ENCODE data around the gene AIM2.
"Not testable (repeated sequence)": the region's sequence is repeated elsewhere in the genome, so short reads cannot be mapped to it uniquely, and the experiment has no call there.

The AIM2 gene

GRCh38 chr1:159076438-159077119 is at the start of gene AIM2:
TSS of gene AIM2 (minus strand) at chr1:159076766. CDS start at chr1:159073499, 3,267 bp downstream.
- peak; percentile 77 to 82 for ATAC-seq

- ATAC-seq = no peak
These were observed 47.0 kb upstream of the AIM2 start for GRCh38 chr1:159123587-159123986.

- ATAC-seq = peak in 1 of 2 donors; percentile 49
These were observed 45.5 kb upstream of the AIM2 start for GRCh38 chr1:159122005-159122621.

GRCh38 chr1:159121526-159121925 is 45.0 kb upstream of the AIM2 start:
- peak in 1 of 2 donors; percentile 17 for ATAC-seq

- ATAC-seq = no peak
These were observed 43.8 kb upstream of the AIM2 start for GRCh38 chr1:159120317-159120716.

GRCh38 chr1:159113596-159114433 is 37.2 kb upstream of the AIM2 start:
- ATAC-seq = no peak

GRCh38 chr1:159103021-159103420 is 26.5 kb upstream of the AIM2 start:
- ATAC-seq = not testable (repeated sequence)

- ATAC-seq = no peak
These were observed 24.0 kb upstream of the AIM2 start for GRCh38 chr1:159100589-159100988.

GRCh38 chr1:159098596-159098995 is 22.0 kb upstream of the AIM2 start:
- no peak for ATAC-seq

- peak; percentile 56 to 63 for ATAC-seq
These were observed 15.6 kb upstream of the AIM2 start for GRCh38 chr1:159092036-159092760.

- peak; percentile 57 to 65 for ATAC-seq
These were observed 15.1 kb upstream of the AIM2 start for GRCh38 chr1:159091607-159092031.

- no peak for ATAC-seq
These were observed 14.6 kb upstream of the AIM2 start for GRCh38 chr1:159091180-159091560.

- ATAC-seq = no peak
These were observed 14.0 kb upstream of the AIM2 start for GRCh38 chr1:159090286-159091179.

- ATAC-seq = no peak
These were observed 12.7 kb upstream of the AIM2 start for GRCh38 chr1:159089184-159089791.

- ATAC-seq = peak; percentile 48 to 52
These were observed 12.1 kb upstream of the AIM2 start for GRCh38 chr1:159088546-159089183.

- ATAC-seq = no peak
These were observed 11.5 kb upstream of the AIM2 start for GRCh38 chr1:159088050-159088449.

- ATAC-seq = no peak
These were observed 8.3 kb upstream of the AIM2 start for GRCh38 chr1:159084867-159085266.

GRCh38 chr1:159084152-159084551 is 7.6 kb upstream of the AIM2 start:
- no peak for ATAC-seq

- ATAC-seq = no peak
These were observed 6.4 kb upstream of the AIM2 start for GRCh38 chr1:159083013-159083412.

- no peak for ATAC-seq
These were observed 5.1 kb upstream of the AIM2 start for GRCh38 chr1:159081626-159082025.

GRCh38 chr1:159079525-159079924 is 3.0 kb upstream of the AIM2 start:
- ATAC-seq = no peak

Measured in activated CD4-positive, CD25-positive, alpha-beta regulatory T cell treated with anti-CD3 and anti-CD28 coated beads, Interleukin-2, amount 50 U/mL, for 24 hours (primary cell).